PFSK-1 (cell line): ENCODE data around the gene NUP133.

Experiments
- FOXP2 ChIP-seq: optimal IDR thresholded peaks from 2 replicates; pipeline ENCODE3; 2011; ENCODE audit warnings: borderline replicate concordance, control low read depth, inconsistent platforms; ENCODE audit not compliant: insufficient read depth; ENCODE audit errors: extremely low read length, extremely low read depth
- POLR2AphosphoS5 ChIP-seq: IDR thresholded peaks from 2 replicates; pipeline ENCODE4 v1.6.1; 2012; ENCODE audit warnings: low read depth, mild to moderate bottlenecking, control low read depth, low read length, moderate library complexity
- REST ChIP-seq, 2 experiments: IDR thresholded peaks; 2 replicates each; pipeline versions ENCODE4 v1.6.1 to v1.8.0; 2011 to 2012; ENCODE audit warnings: low read depth in 2 of 2, low read length in 2 of 2, control low read depth in 1 of 2, inconsistent platforms in 1 of 2, mild to moderate bottlenecking in 1 of 2, moderate library complexity in 1 of 2; ENCODE audit not compliant: insufficient read depth in 1 of 2
- SIN3A ChIP-seq: IDR thresholded peaks from 2 replicates; pipeline ENCODE4 v1.6.1; 2012; ENCODE audit warnings: mild to moderate bottlenecking, low read length, moderate library complexity, borderline replicate concordance; ENCODE audit not compliant: insufficient read depth
- TAF1 ChIP-seq: IDR thresholded peaks from 2 replicates; pipeline ENCODE4 v1.6.1; 2012; ENCODE audit warnings: low read length, control low read depth, borderline replicate concordance; ENCODE audit not compliant: insufficient read depth

The NUP133 gene

GRCh38 chr1:229531326-229531725 lies 23.2 kb upstream of the NUP133 start:
- TF ChIP-seq REST (IDR thresholded peaks at IDR 0.05; ENCODE audit: insufficient read depth in 1 of 2, low read depth in 2 of 2, low read length in 2 of 2), result no peak
- TF ChIP-seq TAF1, result no peak
- no peak for TF ChIP-seq FOXP2
- no peak for TF ChIP-seq POLR2AphosphoS5
- TF ChIP-seq SIN3A, result no peak

GRCh38 chr1:229529639-229530038 lies 21.5 kb upstream of the NUP133 start:
- no peak for TF ChIP-seq REST (IDR thresholded peaks at IDR 0.05; ENCODE audit: insufficient read depth in 1 of 2, low read depth in 2 of 2, low read length in 2 of 2)
- TF ChIP-seq SIN3A, result no peak
- TF ChIP-seq FOXP2, result no peak
- no peak for TF ChIP-seq POLR2AphosphoS5
- TF ChIP-seq TAF1, result no peak

GRCh38 chr1:229526695-229527094 lies 18.6 kb upstream of the NUP133 start:
- TF ChIP-seq TAF1 (no peak), POLR2AphosphoS5 (no peak)

GRCh38 chr1:229523052-229523451 lies 14.9 kb upstream of the NUP133 start:
- no peak for TF ChIP-seq FOXP2
- TF ChIP-seq REST (IDR thresholded peaks at IDR 0.05; ENCODE audit: insufficient read depth in 1 of 2, low read depth in 2 of 2, low read length in 2 of 2), result no peak
- TF ChIP-seq POLR2AphosphoS5, result no peak
- no peak for TF ChIP-seq SIN3A
- TF ChIP-seq TAF1, result no peak

GRCh38 chr1:229514578-229515275 lies 6.6 kb upstream of the NUP133 start:
- TF ChIP-seq SIN3A (no peak), REST (IDR thresholded peaks at IDR 0.05; ENCODE audit: insufficient read depth in 1 of 2, low read depth in 2 of 2, low read length in 2 of 2) (no peak), FOXP2 (no peak), TAF1 (no peak), POLR2AphosphoS5 (no peak)
